NOMO-1 treated with dmso at 0.1 percent for 144 hours (cell line): ENCODE results near the gene OR4S2.

Experiments
- DNase-seq: peaks from one replicate; lab custom pipeline; 2025; ENCODE audit not compliant: unreplicated experiment; lab: John Stamatoyannopoulos, UW

OR4S2 gene

GRCh38 chr11:55648027-55648426, at the start of gene OR4S2:
OR4S2 (plus strand) TSS chr11:55648327; CDS start chr11:55650904, 2,577 bp downstream.
- DNase-seq = no peak

DNA sequence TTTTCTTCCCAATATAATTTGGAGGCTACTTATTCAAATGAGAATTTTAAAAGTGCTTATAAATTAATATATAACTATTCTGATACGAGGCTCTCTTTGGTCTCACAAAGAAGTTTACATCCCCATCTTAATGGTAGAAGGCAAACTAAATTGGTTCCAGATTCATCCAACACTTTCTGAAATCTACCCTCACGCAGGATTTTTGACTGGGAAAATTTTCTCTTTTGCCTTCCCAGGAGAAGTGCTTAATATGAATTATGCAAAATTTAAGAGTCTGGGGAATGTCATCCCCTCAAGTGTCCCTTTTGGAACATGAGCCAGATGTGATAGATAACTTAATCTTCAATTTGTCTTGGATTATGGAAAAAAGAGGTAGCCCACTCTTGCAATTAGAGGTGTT, 40.6 kb upstream of the OR4S2 start, which contains the start of gene OR4C11:
Gene OR4C11, minus strand, starts transcription at position 101 of the 400 bp plus-strand sequence. CDS start 3,272 bp downstream, outside the sequence.
- DNase-seq = no peak

DNA sequence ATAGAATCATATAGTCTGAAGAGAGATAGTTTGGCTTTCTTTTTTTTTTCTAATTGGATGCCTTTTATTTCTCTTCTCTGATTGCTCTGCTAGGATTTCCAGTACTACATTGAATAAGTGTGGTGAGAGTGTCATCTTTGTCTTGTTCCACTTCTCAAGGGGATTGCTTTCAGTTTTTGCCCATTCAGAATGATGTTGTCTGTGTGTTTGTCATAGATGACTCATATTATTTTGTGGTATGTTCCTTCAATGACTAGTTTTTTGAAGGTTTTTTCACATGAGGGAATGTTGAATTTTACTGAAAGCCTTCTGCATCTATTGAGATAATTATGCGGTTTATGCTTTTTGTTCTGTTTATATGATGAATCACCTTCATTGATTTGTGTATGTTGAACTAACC, 23.6 kb upstream of the OR4S2 start:
- DNase-seq = no peak

DNA sequence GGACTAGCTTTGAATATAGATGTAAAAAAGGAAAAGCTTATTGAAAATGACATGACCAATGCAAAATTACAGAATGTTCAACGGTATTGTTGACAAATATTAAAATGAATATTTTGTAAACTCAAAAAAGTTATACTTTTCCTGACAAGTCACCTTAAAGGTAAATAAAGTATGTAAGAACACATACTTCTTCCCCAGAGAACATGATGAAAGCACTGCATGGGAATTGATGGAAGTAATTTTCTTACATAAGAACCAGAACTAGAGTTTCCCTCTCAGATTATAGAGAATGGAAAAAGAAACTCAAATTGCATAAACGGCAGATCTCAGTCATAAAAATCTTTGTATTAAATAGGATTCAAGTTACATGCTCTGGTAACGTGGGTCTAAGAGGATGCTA, 13.3 kb upstream of the OR4S2 start, which contains the start of gene OR4P4:
Gene OR4P4, plus strand, starts transcription at position 301 of the 400 bp plus-strand sequence.
- no peak for DNase-seq

GRCh38 chr11:55652560-55652959, 4.4 kb downstream of the OR4S2 start:
- no peak for DNase-seq

GRCh38 chr11:55655096-55655495, 7.0 kb downstream of the OR4S2 start:
- no peak for DNase-seq

GRCh38 chr11:55658031-55658573, 10.0 kb downstream of the OR4S2 start:
- peak; percentile 94 for DNase-seq

- no peak for DNase-seq
These were observed 10.5 kb downstream of the OR4S2 start for GRCh38 chr11:55658608-55659007.

DNA sequence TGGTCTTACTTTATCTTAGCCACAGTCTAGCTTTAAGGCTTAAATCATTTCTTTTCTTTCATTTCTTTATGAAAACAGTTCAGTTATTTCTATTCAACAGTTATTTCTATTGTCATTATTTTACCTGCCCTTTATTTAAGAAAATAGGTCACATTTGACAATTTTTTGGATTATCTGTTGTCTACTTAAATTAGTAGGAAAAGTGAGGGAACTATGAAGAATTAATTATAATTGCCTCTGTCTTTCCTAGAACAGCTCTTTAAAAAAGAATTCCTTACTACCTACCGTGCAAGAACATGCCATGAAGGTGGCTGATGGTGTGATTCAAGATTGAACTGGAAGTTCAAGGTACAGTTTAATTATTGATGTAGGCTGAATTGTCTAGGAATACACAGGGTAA, 13.8 kb downstream of the OR4S2 start, which contains the start of gene OR4C6:
Gene OR4C6, plus strand, starts transcription at position 301 of the 400 bp plus-strand sequence. CDS start 2,966 bp downstream, outside the sequence.
- DNase-seq = no peak

GRCh38 chr11:55669376-55669775, 21.2 kb downstream of the OR4S2 start:
- DNase-seq = no peak

GRCh38 chr11:55673860-55674259, 25.7 kb downstream of the OR4S2 start:
- no peak for DNase-seq

GRCh38 chr11:55697817-55698216, 49.7 kb downstream of the OR4S2 start:
- DNase-seq = no peak

- no peak for DNase-seq
These were observed 53.3 kb downstream of the OR4S2 start for GRCh38 chr11:55701429-55701828.
